PC-9 (cell line): ENCODE results near the gene JARID2. TPM values are rescaled to one million over a fixed set of nuclear protein-coding genes. Genes with fewer than 3 reads are reported as not detected.

Experiments
- BruUV-seq: library from RNA; stranded (reverse); fragments of 400-500 nt; replicated peaks from 2 replicates; lab custom pipeline; 2021; lab: Mats Ljungman, UMichigan
- CTCF ChIA-PET: fragments of 300-600 bp; sonication (Branson Sonifier 250); formaldehyde crosslinking; loops from one replicate; lab custom pipeline; 2022; ENCODE audit warnings: antibody characterized with exemption; lab: Charles Lee
- POLR2A ChIA-PET: fragments of 300-600 bp; sonication (Branson Sonifier 250); formaldehyde crosslinking; loops from one replicate; lab custom pipeline; 2022; ENCODE audit warnings: antibody characterized with exemption; ENCODE audit not compliant: unreplicated experiment; lab: Charles Lee
- DNase-seq, 2 experiments: peaks; one replicate each; pipeline versions ENCODE4 v3.0.0 to v3.0.0-alpha.2; 2015 to 2022; ENCODE audit warnings: mixed read lengths in 1 of 2
- H2AFZ ChIP-seq: fragments of 200-600 bp; sonication (generic); 2 replicates; pipeline ENCODE4 v1.8.1; 2017; ENCODE audit warnings: antibody characterized with exemption
- H3F3A ChIP-seq: fragments of 200-600 bp; sonication (generic); 2 replicates; pipeline ENCODE4 v1.8.1; 2017; ENCODE audit warnings: antibody characterized with exemption, mild to moderate bottlenecking, low read depth; ENCODE audit not compliant: insufficient read depth
- H3K27ac ChIP-seq: fragments of 200-600 bp; sonication (generic); 2 replicates; pipeline ENCODE4 v1.6.1; 2016; ENCODE audit warnings: mixed run types
- H3K27me3 ChIP-seq: fragments of 200-600 bp; sonication (generic); 2 replicates; pipeline ENCODE4 v1.6.1; 2016; ENCODE audit warnings: low read depth, mixed run types; ENCODE audit not compliant: insufficient read depth
- H3K36me3 ChIP-seq: fragments of 200-600 bp; sonication (generic); 2 replicates; pipeline ENCODE4 v1.6.1; 2016; ENCODE audit warnings: low read depth, mixed run types
- H3K4me1 ChIP-seq: fragments of 200-600 bp; sonication (generic); replicated peaks from 2 replicates; pipeline ENCODE4 v1.6.1; 2016; ENCODE audit warnings: mixed run types; ENCODE audit not compliant: insufficient read depth
- H3K4me2 ChIP-seq: fragments of 200-600 bp; sonication (generic); 2 replicates; pipeline ENCODE4 v1.6.1; 2017; ENCODE audit warnings: mixed run types
- H3K4me3 ChIP-seq: fragments of 200-600 bp; sonication (generic); 2 replicates; pipeline ENCODE4 v1.6.1; 2016; ENCODE audit warnings: mixed run types
- H3K79me2 ChIP-seq: fragments of 200-600 bp; sonication (generic); 2 replicates; pipeline ENCODE4 v1.6.1; 2017; ENCODE audit warnings: low read depth, mixed run types
- H3K9me2 ChIP-seq: fragments of 200-600 bp; sonication (generic); 2 replicates; pipeline ENCODE4 v1.8.1; 2017; ENCODE audit warnings: mild to moderate bottlenecking; ENCODE audit not compliant: insufficient read depth
- H3K9me3 ChIP-seq: fragments of 200-600 bp; sonication (generic); 2 replicates; pipeline ENCODE4 v1.8.1; 2016; ENCODE audit warnings: low read depth; ENCODE audit not compliant: insufficient read depth
- H4K20me1 ChIP-seq: fragments of 200-600 bp; sonication (generic); 2 replicates; pipeline ENCODE4 v1.8.1; 2017; ENCODE audit not compliant: insufficient read depth
- CTCF ChIP-seq: fragments of 200-600 bp; sonication (generic); conservative IDR thresholded peaks from 2 replicates; pipeline ENCODE4 v1.6.1; 2017; ENCODE audit warnings: mixed run types, antibody characterized with exemption, mild to moderate bottlenecking, moderate library complexity
- EZH2 ChIP-seq: fragments of 200-600 bp; sonication (generic); IDR thresholded peaks from 2 replicates; pipeline ENCODE4 v1.8.0; 2017; ENCODE audit warnings: antibody characterized with exemption, low read depth
- intact Hi-C: fragments of 100-400 bp; cut with micrococcal nuclease; formaldehyde crosslinking; loops from one replicate; pipeline ENCODE4 v1.10.0; 2022; ENCODE audit not compliant: unreplicated experiment
- total RNA-seq: library from RNA; stranded (reverse); gene quantifications from 2 replicates; pipeline ENCODE4 v1.2.3, GENCODE V29; 2021

JARID2 gene
- total RNA-seq, 1 experiment from 2014 or later, result 35.0 TPM

- no peak overlapping the region for H3K4me2 ChIP-seq
- H3K27ac ChIP-seq, result no peak overlapping the region
- peaks cover 26% of the 10 kb centered on the region for H4K20me1 ChIP-seq
- no peaks in the 10 kb centered on the region for H3K9me3 ChIP-seq
- no peak for TF ChIP-seq CTCF
- no peak for TF ChIP-seq EZH2
- H3F3A ChIP-seq, result peaks cover 9% of the 10 kb centered on the region; the same call in 1 of the 2 replicates
- ChIA-PET CTCF (interaction anchor here (0.5 to 0.8 kb wide), 4 partner anchors 18 to 785 kb away, joined by 3 to 13 read pairs (median 6); no protein-coding TSS in a partner anchor), POLR2A (no interaction called here)
- BruUV-seq, result no TSS peak
- H3K36me3 ChIP-seq, result no peaks in the 10 kb centered on the region
- no peak overlapping the region for H3K4me3 ChIP-seq
- H3K9me2 ChIP-seq, result no peaks in the 10 kb centered on the region
- no peak for DNase-seq
- no peak overlapping the region for H2AFZ ChIP-seq
- intact Hi-C loops, result no loop called here
- peaks cover 18% of the 10 kb centered on the region for H3K4me1 ChIP-seq
- H3K79me2 ChIP-seq, result peaks cover 94% of the 10 kb centered on the region
- no peaks in the 10 kb centered on the region for H3K27me3 ChIP-seq
Observed at GRCh38 chr6:15303920-15304291, 58.0 kb downstream of the JARID2 start.

GRCh38 chr6:15304337-15305042 lies 58.6 kb downstream of the JARID2 start:
- H3F3A ChIP-seq, result peaks cover 9% of the 10 kb centered on the region; the same call in 1 of the 2 replicates
- H4K20me1 ChIP-seq, result peaks cover 26% of the 10 kb centered on the region
- peaks cover 12% of the 10 kb centered on the region for H3K4me1 ChIP-seq
- no peak overlapping the region for H2AFZ ChIP-seq
- H3K27me3 ChIP-seq, result no peaks in the 10 kb centered on the region
- CTCF ChIA-PET, result interaction anchor here (0.6 to 0.8 kb wide), 2 partner anchors 17 to 785 kb away, joined by 3 to 7 read pairs; no protein-coding TSS in a partner anchor
- TF ChIP-seq EZH2 (no peak), CTCF (no peak)
- no peak for DNase-seq
- intact Hi-C loops, result no loop called here
- H3K9me2 ChIP-seq, result no peaks in the 10 kb centered on the region
- H3K9me3 ChIP-seq, result no peaks in the 10 kb centered on the region
- POLR2A ChIA-PET, result no interaction called here
- BruUV-seq, result no TSS peak
- H3K36me3 ChIP-seq, result no peaks in the 10 kb centered on the region
- H3K79me2 ChIP-seq, result peaks cover 93% of the 10 kb centered on the region
- no peak overlapping the region for H3K4me2 ChIP-seq
- H3K4me3 ChIP-seq, result no peak overlapping the region
- H3K27ac ChIP-seq, result no peak overlapping the region

GRCh38 chr6:15305496-15305895 lies 59.6 kb downstream of the JARID2 start:
- CTCF ChIA-PET, result no interaction called here
- Histone ChIP-seq H3F3A (0 out of 2 replicates have a peak, but pooled peaks cover under 1% of the 10 kb centered on the region), H3K4me1 (0 out of 2 replicates have a peak, but pooled peaks cover 3% of the 10 kb centered on the region), H3K27ac (no peak overlapping the region), H3K79me2 (peaks cover 93% of the 10 kb centered on the region), H2AFZ (no peak overlapping the region), H3K27me3 (no peaks in the 10 kb centered on the region), H3K4me2 (no peak overlapping the region), H3K9me2 (no peaks in the 10 kb centered on the region), H3K9me3 (no peaks in the 10 kb centered on the region), H4K20me1 (peaks cover 20% of the 10 kb centered on the region), H3K4me3 (no peak overlapping the region), H3K36me3 (no peaks in the 10 kb centered on the region)
- POLR2A ChIA-PET, result no interaction called here
- no peak for DNase-seq
- TF ChIP-seq EZH2, result no peak
- no peak for TF ChIP-seq CTCF
- intact Hi-C loops, result no loop called here
- no TSS peak for BruUV-seq
